ENCODE results near the gene JAM2.
"Not testable (repeated sequence)": the region's sequence is repeated elsewhere in the genome, so short reads cannot be mapped to it uniquely, and the experiment has no call there.

The JAM2 gene, protein sequence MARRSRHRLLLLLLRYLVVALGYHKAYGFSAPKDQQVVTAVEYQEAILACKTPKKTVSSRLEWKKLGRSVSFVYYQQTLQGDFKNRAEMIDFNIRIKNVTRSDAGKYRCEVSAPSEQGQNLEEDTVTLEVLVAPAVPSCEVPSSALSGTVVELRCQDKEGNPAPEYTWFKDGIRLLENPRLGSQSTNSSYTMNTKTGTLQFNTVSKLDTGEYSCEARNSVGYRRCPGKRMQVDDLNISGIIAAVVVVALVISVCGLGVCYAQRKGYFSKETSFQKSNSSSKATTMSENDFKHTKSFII

DNA sequence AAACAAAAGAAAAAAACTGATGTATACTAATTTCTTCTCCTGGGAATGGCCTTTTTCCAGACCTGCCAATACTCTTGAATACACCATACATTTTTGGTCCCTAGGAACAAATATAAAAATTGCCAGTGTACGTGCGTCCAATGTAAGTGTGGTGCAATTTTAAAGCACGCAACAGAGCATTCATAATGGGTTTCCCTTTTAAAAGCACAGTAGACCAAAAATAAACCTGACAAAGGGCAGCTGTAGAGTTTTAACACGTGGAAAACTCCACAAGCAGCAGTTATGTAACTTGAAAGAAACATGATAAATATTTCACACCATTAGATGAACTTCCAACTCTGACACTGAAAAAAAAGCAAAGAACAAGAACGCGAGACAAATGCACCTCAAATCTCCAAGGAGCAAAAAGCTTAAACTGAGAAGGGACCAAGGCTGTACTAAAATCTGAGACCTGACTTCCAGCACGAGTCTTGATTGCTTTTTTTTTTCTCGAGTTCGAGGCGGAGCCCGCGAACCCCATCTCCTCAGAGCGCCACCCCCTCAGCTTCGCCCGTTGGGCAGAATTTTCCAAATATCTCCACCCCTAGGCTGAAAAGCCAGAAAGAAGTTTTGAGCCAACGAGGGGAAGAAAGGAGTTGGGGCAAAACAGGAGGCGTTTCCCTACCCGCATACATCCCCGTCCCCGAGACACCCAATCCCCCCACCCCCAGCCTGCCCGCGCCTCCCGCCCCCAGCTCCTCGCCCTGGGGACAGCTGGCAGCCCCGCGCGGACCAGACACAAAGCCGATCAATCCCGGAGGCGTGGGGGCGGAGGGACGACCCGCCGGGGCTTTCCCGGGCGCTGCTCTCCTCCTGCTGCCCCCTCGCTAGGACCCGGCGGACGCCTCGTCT is at the start of gene JAM2:
TSS of gene JAM2 (plus strand) at position 599 of the 891 bp plus-strand sequence. CDS start 564 bp downstream, outside the sequence.
- DNase-seq = peak; percentile 42

DNA sequence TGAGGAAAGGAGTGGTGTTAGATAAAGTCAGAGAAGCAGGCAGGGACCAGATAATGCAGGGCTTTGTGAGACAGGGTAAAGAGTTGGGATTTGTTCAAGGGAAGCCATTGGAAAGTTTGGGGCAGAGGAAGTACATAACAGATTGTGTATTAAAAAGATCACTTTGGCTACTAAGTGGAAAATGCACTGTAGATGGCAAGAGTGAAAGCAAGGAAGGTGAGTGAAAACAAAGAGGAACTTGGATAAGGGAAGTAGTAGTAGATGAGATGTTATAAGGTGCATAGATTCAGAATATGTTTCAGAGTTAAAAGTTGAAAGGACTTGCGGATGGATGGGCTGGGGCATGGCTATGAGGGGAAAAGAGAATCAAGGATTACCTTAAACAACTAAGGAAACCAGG is 49.2 kb upstream of the JAM2 start:
- no peak for DNase-seq

- peak; percentile 88 for DNase-seq
Measured at GRCh38 chr21:25607151-25608043, 31.7 kb upstream of the JAM2 start, which contains the start of gene MRPL39. Gene MRPL39 (minus strand): TSS chr21:25607481. CDS start chr21:25607475, 6 bp downstream.

GRCh38 chr21:25608044-25608737 is 30.9 kb upstream of the JAM2 start:
- DNase-seq = peak; percentile 76

DNA sequence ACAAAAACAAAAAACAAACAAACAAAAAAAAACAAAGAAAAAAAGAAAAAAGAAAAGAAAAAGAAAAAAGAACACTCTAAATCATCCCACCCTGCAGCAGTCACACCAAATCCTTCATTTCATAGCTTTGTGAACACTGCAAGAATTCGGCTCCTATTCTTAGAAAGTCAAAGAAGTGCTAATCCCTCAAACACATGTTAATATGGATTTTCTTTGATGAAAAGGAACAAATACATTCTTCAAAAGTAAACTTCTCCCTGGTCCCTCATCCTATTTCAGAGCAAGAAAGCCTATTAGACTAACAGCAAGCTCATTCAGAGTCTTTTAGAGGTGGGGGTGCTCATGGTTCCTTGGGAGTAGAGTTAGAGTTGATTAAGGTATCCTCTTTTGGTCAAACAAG is 24.6 kb upstream of the JAM2 start:
- no peak for DNase-seq

DNA sequence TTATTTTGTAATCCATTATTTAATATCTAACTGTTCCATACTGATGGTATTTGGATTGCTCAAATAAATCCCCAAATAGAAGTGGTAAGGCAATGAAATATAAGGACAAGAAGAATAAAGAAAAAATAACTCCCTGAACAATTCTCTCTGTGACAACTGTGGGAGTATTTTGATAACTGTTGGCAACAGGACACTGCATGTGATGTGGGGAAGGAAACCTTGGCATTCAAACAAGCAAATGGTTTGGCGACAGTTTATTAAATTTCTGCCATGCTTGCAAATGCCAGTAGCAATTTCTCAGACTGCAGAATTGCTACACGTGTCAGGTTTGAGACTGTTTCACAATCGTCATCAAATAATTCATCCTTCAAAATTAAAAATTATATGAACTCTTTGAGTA is 23.2 kb upstream of the JAM2 start:
- DNase-seq = no peak

DNA sequence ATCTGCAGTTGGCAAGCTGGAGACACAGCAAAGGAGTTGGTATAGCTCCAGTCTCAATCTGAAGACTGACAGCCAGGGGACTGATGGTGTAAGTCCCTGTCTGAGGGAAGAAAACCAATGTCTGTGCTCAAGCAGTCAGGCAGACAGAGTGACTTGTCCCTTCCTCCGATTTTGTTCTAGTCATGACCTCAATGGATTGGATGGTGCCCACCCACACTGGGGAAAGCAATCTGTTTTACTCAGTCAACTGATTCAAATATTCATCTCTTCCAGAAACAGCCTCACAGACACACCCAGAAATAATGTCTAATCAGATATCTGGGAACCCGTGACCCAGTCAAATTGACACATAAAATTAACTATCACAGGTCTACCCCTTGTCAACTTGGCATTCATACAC is 19.9 kb upstream of the JAM2 start:
- no peak for DNase-seq

- DNase-seq = no peak
Measured at GRCh38 chr21:25624511-25624910, 14.5 kb upstream of the JAM2 start.

DNA sequence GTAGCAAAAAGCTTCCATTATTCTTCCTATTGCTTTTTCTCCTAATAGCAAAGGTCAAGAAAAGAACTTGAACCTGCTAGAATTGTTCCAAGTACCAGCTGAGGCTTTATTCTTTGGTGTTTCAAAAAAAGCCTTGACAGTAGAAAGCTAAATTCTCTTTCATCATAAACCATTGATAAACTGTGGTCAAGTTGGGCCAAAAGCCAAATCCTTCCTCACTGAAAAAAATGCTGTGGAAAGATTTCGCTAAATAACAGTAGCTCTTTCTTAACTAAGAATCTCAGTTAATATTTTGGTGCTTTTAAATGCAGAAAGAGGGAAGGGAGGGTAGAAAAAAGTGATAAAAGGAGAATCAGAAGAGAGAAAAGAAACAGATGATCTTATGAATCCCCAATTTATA is 14.0 kb upstream of the JAM2 start:
- no peak for DNase-seq

DNA sequence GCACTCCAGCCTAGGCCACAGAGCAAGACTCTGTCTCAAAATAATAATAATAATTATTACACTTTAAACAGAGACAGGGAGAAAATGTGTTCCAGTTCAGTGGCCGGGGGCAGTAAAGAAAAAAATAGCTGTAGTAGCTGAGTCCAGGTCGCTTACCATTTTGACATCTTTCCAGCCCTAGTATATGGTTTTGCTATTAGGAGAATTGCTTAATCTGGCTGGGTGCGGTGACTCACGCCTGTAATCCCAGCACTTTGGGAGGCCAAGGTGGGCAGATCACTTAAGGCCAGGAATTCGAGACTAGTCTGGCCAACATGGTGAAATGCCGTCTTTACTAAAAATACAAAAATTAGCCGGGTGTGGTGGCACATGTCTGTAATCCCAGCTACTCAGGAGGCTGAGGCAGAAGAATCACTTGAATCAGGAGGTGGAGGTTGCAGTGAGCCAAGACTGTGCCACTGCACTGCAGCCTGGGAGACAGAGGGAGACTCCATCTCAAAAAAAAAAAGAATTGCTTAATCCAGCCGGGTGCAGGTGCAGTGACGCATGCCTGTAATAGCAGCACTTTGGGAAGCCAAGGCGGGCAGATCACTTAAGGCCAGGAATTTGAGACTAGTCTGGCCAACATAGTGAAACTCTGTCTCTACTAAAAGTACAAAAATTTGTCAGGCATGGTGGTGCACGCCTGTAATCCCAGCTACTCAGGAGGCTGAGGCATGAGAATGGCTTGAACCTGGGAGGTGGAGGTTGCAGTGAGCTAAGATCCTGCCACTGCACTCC is 13.1 kb upstream of the JAM2 start:
- DNase-seq = not testable (repeated sequence)

DNA sequence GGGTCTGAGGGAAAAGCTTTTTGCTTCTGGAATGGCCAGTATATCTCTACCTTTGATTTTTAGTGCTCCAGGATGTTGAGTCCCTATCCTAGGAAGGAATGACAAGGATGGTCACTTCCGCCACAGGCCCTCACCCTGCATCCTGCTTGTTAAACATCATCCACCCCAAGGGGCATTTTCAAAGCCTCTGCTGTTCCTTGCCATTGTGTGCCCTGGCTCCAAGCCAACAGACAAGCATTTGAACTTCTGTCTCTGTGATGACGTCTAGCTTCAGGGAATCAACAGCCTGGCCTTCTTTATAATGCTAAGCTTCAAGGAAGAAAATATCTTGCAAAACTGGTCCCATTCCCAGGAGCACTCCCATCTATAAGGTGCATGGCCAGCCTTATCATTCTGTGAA is 12.3 kb upstream of the JAM2 start:
- DNase-seq = no peak

- DNase-seq = no peak
Measured at GRCh38 chr21:25632296-25632695, 6.8 kb upstream of the JAM2 start.

GRCh38 chr21:25635310-25635709 is 3.7 kb upstream of the JAM2 start:
- no peak for DNase-seq

- no peak for DNase-seq
Measured at GRCh38 chr21:25636727-25637126, 2.3 kb upstream of the JAM2 start.

GRCh38 chr21:25637851-25638659 is 1.0 kb upstream of the JAM2 start:
- DNase-seq = no peak

DNA sequence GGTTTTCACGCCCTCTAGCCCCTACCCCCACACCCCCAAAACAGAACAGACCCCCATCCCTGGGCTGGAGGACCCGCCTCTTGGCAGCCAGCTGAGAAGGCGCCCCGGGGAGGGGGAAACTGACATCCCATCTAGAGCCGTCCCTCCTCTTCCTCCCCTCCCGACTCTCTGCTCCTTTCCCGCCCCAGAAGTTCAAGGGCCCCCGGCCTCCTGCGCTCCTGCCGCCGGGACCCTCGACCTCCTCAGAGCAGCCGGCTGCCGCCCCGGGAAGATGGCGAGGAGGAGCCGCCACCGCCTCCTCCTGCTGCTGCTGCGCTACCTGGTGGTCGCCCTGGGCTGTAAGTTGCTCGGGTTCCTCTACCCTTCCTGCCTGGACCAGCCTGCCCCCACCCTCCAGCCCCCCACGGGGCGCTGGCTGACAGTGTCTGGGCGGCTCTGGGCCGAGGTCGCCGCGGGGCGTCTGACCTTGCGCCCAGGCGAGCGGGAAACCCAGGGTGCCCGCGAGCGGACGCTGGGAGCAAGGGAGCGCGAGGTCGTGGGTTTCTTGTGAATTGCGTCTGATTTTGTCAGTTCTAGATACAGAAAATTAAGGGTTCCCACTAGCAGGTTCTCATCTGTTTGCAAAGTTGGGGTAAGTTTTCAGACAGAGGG is 618 bp downstream of the JAM2 start:
- peak; percentile 48 for DNase-seq

DNA sequence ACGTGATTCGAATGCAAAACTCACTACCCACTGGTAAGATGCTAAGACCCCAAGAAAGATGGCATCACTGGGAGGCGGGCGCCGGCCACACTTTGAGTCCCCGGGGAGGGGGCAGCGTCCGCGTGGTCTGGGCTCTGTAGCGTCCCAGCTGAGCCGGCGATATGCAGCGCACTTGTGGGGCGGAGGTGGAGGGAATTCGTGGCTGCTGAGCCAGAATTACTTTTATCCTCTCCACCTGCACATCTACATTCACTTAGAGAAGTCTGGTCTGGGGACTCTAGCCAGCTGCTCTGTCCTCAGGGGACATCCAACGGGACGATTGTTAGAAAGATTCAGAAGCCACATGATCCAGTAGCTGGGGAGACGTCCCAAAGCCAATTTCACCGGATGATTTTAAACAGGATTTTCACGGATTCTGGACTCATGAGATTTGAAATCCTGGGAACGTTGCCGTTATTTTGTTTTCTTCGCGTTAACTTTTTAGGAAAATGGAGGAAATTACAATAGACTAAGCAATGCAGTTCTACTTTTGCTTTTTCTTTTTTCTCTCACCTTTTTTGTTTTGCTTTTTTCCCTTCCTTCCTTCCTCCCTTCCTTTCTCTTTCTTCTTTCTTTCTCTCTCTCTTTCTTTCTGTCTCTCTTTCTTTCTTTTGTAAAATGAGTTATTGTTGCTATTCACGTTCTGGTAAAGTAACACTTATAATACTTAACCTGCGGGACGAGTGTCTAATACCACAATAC is 1.3 kb downstream of the JAM2 start:
- peak; percentile 6 for DNase-seq

GRCh38 chr21:25640943-25641292 is 1.9 kb downstream of the JAM2 start:
- DNase-seq = no peak

DNA sequence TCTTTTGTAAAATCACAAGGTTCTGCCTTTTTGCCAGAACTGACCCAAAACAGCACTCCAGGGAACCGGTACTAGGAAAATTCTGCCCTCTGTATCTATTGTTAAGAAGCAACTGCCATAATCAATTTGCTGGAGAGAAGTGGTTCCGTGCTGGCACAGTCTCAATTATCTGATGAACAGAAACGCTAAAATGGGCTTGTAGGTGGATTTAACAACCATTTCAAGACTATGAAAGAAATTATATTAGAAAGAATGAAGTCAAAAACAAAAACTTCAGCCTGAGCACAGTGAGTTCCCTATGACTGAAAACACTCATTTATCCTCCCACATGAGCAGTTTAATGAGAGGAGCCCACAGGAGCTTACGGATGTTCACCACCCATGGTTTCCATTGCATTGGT is 4.4 kb downstream of the JAM2 start:
- no peak for DNase-seq

GRCh38 chr21:25646474-25646873 is 7.4 kb downstream of the JAM2 start:
- DNase-seq = no peak

All from stimulated activated CD4-positive, alpha-beta T cell treated with anti-CD3 and anti-CD28 coated beads, Interleukin-4, amount 100 ng/mL, for 1 hour (primary cell).